Sciatic nerve (tissue), 2 donors: Measurements from ENCODE around the gene CPSF6. TPM values are rescaled to one million over a fixed set of nuclear protein-coding genes. Genes with fewer than 3 reads are reported as not detected.
A peak's percentile ranks its signal among the peaks of the same experiment; 100 is the strongest.
"Not testable (repeated sequence)": the region's sequence is repeated elsewhere in the genome, so short reads cannot be mapped to it uniquely, and the experiment has no call there.

ENCODE experiments used
- ATAC-seq: fragments of 200-7000 bp; cut with Tn5 transposase; one replicate; pipeline ENCODE4 v1.9.1; 2020; ENCODE audit warnings: mild to moderate bottlenecking, moderate library complexity
- DNase-seq: peaks from one replicate; pipeline ENCODE4 v3.0.0-alpha.2; 2020; ENCODE audit warnings: low spot score
- intact Hi-C: fragments of 100-400 bp; cut with DNase I; formaldehyde crosslinking; loops from one replicate; pipeline ENCODE4 v1.14.2; 2022
- total RNA-seq: library from RNA; stranded (reverse); fragmentation: NEBNext Ultra II Directional; extraction: Animal tissue kit (Norgen Biotek cat#: 25700); gene quantifications from one replicate; pipeline ENCODE4 v1.2.1, GENCODE V29; 2021
- donor health status: DM: no; HTN: no; CAD: no.
- donor health status: DM: no; HTN: no; CAD: no.

The CPSF6 gene
- total RNA-seq, result 72.5 TPM

- DNase-seq, result peak; percentile 98
- intact Hi-C loops, result no loop called here
Observed at GRCh38 chr12:69239352-69239921, at the start of gene CPSF6. TSS of gene CPSF6 (plus strand) at chr12:69239569. CDS start at chr12:69239647, 78 bp downstream.

GRCh38 chr12:69196302-69197288, 42.8 kb upstream of the CPSF6 start:
- intact Hi-C loops, result no loop called here
- DNase-seq (no peak), ATAC-seq (no peak)

More at GRCh38 chr12:69239352-69239921, at the start of gene CPSF6:
- peak; percentile 100 for ATAC-seq

GRCh38 chr12:69199976-69200375, 39.4 kb upstream of the CPSF6 start:
- DNase-seq, intact Hi-C loops, ATAC-seq: not testable (repeated sequence)

- no peak for ATAC-seq
- DNase-seq, result no peak
- intact Hi-C loops, result no loop called here
Observed at GRCh38 chr12:69204191-69204590, 35.2 kb upstream of the CPSF6 start.

GRCh38 chr12:69210661-69211060, 28.7 kb upstream of the CPSF6 start:
- intact Hi-C loops, result no loop called here
- ATAC-seq, result no peak
- no peak for DNase-seq

GRCh38 chr12:69211160-69211559, 28.2 kb upstream of the CPSF6 start:
- no peak for DNase-seq
- intact Hi-C loops, result no loop called here
- ATAC-seq, result no peak

- intact Hi-C loops, result no loop called here
- no peak for DNase-seq
- no peak for ATAC-seq
Observed at GRCh38 chr12:69214169-69214568, 25.2 kb upstream of the CPSF6 start.

GRCh38 chr12:69225251-69225910, 14.0 kb upstream of the CPSF6 start:
- no peak for ATAC-seq
- no peak for DNase-seq
- intact Hi-C loops, result no loop called here

- ATAC-seq (no peak), DNase-seq (no peak)
- intact Hi-C loops, result no loop called here
Observed at GRCh38 chr12:69231479-69231878, 7.9 kb upstream of the CPSF6 start.

- no peak for ATAC-seq
- no peak for DNase-seq
- intact Hi-C loops, result no loop called here
Observed at GRCh38 chr12:69238589-69239351, 599 bp upstream of the CPSF6 start.

GRCh38 chr12:69239922-69240630, 707 bp downstream of the CPSF6 start:
- intact Hi-C loops, result no loop called here
- ATAC-seq (peak; percentile 35), DNase-seq (peak; percentile 73)

GRCh38 chr12:69240631-69240995, 1.2 kb downstream of the CPSF6 start:
- ATAC-seq (no peak), DNase-seq (no peak)
- intact Hi-C loops, result no loop called here

- no peak for DNase-seq
- no peak for ATAC-seq
- intact Hi-C loops, result no loop called here
Observed at GRCh38 chr12:69241438-69242092, 2.2 kb downstream of the CPSF6 start.

GRCh38 chr12:69243099-69244084, 4.0 kb downstream of the CPSF6 start:
- DNase-seq (no peak), ATAC-seq (no peak)
- intact Hi-C loops, result no loop called here

GRCh38 chr12:69247268-69248018, 8.1 kb downstream of the CPSF6 start:
- no peak for DNase-seq
- no peak for ATAC-seq
- intact Hi-C loops, result no loop called here

GRCh38 chr12:69252033-69252432, 12.7 kb downstream of the CPSF6 start:
- ATAC-seq (no peak), DNase-seq (no peak)
- intact Hi-C loops, result no loop called here
